Inferior parietal cortex (tissue), 1 donor: ENCODE measurements around the gene ANTXR1.

Experiments used
- DNase-seq: peaks from one replicate; pipeline ENCODE4 v3.0.0-alpha.2; 2016; ENCODE audit errors: extremely low spot score

Gene ANTXR1

DNA sequence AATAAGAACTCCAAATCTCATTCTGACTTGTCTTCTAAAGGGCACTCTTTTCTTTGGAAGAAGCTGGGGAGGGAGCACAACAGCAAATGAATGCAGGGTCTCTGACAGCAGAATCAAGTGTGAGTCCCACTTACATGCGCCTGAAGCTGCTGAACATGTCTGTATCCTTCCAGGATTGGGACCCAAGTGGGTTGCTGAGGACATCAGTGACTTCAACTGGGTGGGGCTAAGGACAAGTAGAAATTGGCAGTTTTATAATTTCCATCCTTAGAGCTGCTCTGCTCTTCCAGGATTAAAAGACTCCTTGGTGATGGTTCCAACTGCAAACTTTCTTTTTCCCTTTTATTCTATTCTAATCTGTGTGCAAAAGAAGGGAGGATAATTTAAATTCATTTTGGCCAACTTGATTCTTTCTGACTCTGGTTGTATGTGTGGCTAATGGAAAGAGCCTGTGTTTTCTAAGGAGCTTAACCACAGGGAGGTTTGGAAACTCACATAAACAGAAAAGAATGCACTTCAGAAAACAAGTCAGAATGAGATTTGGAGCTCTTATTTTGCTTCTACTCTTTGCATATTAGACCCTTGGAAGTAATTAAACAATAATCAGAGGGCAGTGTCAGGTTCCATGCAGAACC, 20.6 kb downstream of the ANTXR1 start:
- no peak for DNase-seq

DNA sequence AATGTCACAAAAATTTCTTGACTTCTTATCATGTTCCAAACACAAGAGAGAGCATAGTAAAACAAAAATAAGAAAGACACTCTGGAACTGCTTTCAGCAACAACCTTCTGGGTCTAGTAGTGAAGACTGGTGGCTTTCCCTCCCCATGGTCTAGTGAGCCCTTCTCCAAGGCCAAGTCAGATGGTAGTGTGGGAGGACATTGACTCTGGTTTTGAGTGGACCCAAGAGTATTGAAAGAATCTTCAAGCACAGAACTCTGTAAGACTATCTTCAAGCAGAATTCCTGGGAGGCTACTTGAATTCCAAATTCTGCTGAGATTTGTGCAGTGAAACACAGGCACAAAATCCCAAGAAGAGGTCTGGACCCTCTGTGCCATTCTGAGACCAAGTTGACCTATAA, 21.1 kb downstream of the ANTXR1 start:
- no peak for DNase-seq

DNA sequence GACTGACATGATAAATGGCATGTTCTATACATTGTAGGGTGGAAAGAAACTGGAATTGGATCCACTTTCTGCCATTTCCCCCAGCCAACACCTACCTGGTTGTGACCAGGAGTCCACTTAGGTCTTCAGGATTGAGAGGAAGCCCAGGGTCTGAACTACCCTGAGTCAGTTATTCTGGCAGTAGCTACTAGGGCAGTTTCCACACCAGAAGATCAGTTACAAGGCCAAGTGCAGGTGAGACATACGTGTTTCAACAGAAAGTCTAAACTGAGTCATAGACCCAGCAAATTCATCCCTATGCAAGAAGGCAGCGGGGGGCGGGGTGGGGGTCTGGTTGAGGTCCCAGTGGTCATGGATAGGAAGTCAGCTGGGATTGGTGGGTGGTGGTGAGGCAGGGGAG, 21.9 kb downstream of the ANTXR1 start:
- no peak for DNase-seq

DNA sequence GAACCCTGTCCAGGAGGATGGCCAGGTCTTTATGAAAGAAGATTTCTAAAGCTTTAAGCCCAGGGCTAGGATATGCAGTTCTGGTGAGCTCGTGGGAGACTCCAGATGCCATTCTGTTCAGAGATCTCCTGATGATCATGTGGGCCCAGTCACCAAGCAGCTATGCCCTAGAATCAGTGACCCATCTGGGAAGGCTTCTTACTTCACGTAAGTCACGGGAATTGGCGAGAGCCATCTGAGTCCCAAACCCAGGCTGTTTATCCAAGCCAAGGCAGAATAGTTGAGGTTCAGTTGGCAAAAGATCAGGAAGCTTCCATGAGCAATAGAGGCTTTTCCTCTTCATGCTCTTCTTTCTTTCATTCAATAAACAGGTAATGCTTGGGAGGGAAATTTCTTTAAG, 23.9 kb downstream of the ANTXR1 start:
- DNase-seq = no peak

DNA sequence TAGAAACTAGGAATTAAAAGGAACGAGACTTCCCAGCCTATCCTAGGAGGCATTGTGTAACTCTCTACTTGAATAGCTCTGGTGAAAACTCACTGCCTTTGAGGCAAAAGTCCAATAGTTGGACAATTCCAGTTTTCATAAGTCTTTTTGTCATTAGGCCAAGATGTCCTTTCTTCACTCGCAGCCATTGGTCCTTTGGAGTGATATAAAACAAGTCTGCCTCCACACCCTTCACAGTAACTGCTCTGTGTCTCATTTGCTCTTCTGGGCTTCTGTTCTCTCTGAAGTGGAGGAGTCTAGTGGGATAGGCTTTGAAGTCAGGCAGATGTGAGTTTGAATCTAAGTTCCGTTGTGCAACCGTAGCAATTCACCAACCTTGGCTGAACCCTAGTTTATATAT, 28.2 kb downstream of the ANTXR1 start:
- DNase-seq = no peak

DNA sequence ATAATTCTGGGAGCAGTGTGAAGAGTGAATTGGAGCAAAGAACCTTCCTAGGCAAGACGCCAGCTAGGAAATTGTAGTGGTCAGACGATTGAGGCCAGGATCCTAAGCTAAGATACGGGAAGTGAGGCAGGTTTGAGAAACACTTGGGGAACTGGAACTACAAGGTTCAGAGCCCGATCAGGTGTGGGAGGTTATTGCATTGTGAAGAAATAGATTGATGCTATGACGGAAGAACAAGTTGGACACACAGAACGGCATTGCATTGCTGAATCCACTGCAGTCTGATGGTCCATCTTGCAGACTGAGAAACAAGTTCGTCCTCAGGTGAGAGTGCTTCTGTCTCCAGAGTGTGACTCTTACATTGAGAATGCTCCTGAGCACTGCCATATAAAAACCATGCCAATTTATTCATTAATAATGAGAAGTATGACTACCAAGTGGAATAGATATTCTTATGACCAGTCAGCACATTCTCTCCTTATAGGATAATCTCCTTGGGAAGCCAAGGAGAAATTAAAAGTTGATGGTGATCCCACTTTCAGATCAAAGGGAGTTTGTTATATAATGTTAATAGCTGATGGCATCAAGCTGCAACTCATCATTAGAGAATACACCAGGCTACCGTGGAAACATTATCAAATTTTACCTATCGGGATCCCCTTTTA, 30.9 kb downstream of the ANTXR1 start:
- DNase-seq = no peak

DNA sequence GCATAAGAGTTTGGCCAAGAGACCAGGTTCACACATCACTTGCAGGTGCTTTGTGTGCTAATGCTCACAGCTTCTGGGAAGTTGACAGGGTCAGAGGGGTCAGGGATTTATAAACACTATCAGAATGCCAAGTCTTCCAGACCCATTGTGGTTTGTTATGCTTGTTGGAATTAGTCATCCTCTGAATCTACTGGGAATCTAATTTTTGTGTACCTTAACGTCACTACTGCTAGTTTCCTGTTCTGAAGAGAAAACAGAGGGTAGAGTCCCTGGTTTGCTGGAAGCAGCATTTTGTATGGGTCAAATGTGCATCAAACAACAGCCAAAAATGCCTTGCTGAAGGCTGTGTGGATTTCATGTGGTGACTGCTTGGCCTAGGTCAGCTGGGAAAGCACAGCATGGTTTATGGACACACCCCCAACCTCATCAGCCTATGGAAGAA, 33.3 kb downstream of the ANTXR1 start:
- no peak for DNase-seq

DNA sequence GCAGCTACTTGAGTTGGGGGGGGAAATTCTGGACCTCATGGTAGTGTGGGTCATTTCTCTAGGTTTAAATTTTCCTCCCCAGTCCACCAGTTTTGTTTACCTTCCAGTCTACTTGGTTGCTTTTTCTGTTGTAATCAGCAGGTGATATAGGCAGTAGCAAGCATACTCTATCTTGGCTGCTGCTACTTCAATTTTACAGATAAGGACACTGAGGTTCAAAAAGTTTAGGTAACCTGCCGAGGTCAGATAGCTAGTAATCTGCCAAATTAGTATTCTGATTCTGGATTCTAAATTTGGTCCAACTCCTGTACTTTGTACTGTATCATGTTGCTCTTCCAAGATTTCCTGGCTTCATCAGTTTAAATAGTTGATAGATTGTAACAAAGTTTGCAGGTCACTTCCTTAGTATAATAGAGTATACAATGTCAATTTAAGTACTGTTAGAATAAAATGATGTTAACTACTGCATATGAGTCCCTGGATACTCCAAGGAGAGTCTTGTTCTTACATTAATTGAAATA, 34.7 kb downstream of the ANTXR1 start:
- no peak for DNase-seq

DNA sequence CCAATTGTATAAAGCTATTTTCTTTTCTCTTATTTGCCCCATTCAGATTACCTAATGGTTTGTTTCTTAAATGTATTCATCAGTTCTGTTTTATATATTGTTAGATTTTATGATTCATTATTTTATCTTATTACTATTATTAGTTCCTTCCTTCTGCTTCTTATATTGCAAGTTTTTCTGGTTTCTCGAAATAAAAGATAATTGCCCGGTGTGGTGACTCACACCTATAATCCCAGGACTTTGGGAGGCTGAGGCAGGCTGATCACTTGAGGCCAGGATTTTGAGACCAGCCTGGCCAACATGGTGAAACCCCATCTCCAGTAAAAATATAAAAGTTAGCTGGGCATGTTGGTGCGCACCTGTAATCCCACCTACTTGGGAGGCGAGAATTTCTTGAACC, 37.8 kb downstream of the ANTXR1 start:
- no peak for DNase-seq

DNA sequence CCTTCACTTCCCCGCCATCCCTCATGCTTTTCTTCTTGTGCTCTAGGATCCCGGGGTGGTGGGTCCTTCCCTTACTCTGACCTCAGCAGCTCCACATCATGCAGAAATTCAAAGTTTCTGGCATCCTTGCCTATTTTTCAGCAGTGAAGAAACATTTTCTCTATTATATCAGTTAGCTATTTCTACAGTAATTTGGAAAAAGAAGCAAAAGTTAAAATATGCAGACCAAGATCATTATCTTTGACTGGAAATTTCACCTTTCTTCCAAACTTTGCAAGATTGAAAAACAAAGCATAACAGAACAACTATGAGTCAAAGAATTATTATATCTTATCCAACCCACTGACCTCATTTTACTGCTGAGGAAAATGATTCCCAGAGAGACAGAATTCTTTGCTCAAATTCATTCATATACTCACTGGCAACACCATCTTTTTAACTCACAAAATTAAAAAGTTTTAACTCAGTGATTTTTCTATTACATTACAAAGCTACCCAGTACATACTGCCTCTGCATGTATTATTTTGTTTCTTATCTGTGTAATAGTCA, 40.5 kb downstream of the ANTXR1 start:
- no peak for DNase-seq

DNA sequence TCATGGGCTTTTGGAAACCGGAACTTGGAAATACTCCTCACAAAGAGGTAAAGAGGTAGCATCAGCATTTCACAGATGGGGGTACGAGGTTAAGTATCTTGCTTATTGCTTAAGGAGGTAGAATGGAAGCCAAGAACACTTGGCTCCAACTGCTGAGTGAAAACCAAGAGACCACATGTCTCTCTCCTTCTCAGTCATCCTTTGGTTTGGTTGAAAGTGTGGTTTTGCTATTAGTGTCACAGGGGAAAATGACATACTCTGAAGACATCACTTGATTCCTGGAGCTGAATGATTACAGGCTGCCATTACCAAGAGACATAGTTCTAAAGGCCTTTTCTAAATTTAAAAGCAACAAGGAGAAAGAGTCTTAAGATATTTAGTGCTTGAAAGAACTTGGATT, 41.5 kb downstream of the ANTXR1 start:
- no peak for DNase-seq

DNA sequence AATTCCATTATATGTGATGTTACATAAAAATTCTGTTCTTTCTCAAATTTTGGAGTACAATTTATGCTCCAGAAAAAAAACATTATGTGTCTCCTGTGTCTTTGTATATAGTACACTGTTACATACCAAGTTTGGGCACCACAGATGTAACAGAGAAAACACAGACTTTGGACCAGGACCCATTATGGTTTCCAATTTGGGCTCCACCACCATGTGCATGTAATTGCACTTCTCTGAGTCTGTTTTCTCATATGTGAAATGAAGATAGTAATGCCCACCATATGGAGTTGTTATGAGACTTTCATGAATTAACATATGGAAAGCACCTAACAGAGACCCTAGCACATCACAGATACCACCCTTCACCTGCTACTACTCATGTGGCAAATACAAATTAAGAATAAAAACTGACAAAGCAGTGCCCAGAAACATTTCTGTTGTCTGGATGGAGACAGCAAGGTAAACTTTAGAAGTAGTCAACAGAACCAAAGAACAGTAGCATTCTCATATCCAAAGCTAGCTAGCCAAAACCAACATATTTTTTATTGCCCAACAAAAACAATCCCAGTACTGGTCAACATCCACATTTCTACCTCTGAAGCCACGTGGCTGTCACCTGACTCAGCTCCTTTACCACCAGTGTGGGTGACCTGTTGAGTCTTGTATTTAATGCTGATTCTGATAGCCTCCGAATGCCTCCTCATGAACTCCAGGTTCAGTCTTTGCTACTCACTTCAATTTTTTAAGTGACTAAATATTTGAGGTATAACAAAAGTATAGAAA, 42.9 kb downstream of the ANTXR1 start:
- DNase-seq = no peak

DNA sequence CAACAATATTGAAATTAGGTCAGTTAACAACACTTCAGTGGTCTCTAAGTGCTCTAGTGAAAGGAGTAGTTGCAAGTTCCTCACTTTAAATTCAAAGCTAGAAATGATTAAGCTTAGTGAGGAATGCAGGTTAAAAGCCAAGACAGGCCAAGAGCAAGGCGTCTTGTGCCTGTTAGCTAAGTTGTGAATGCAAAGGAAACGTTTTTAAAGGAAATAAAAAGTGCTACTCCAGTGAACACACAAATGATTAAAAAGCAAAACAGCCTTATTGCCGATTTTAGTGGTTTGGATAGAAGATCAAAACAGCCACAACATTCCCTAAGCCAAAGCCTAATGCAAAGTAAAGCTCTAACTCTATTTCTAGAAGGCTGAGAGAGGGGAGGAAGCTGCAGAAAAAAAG, 44.7 kb downstream of the ANTXR1 start:
- DNase-seq = no peak

DNA sequence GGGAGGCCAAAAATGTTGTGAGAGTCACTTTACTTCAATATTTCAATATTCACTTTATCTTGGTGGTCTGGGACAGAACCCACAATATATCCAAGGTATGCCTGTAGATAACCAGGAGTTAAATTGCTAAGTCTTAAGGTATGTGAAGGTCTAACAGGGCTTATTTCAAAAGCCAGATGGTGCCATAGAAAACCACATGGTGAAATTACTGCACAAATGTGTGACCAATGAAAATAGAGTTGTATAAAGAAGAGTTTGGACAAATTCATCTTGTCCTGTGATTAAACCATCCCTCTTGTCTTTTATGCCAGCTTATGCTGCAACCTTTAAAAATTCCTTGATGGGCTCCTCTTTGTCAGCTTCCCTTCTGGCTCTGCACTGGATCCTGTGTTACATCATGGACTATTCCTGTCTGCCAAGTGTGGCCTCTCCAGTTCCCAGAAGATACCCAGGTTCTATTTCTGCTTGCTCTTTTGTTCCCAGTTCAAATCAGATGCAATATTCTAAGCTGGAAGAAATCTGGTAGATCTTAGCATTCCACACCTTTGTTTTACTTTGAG, 46.8 kb downstream of the ANTXR1 start:
- DNase-seq = no peak

DNA sequence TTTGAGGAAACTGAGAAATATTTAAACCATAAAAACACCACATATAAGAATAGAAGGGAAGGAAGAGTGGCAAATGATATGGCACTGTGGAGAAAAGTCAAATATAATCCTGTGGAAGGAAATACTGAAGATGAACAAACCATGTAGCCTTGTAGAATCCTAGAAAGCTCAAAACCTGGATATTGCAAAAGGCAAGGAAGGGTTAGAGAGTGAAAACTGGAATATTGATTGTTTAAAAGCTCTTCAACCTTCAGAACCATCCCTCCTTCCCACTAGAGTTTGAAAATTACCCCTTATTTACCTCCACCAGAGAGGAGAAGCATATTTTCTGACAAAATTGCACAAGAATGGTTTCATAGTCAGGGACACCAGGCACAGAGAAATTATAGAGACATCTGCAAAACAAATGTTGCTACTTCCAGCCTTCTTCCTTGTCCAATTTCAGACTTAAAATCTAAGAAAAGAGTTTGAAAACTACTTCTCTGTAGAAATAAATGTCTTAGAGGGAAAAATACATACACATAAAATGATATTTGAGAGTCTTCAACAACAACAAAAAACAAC, 48.0 kb downstream of the ANTXR1 start:
- DNase-seq = no peak

DNA sequence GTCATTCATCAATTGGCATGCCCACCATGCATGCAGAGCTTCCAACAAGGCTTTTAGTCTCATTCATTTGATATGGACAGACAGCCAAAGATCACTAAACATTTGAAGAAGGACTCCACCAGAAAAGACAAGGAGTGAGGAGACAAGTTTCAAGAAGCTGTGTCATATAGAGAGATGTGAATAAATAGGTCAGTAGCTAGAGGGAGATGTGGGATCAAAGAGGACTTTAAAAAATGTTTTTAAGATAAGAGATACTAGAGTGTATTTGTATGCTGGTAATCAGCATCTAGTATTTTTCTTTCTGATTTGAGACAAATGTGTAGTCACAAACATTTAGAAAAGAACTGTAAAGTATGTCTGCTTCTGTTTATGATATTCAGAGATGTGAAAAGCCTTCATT, 48.5 kb downstream of the ANTXR1 start:
- no peak for DNase-seq

DNA sequence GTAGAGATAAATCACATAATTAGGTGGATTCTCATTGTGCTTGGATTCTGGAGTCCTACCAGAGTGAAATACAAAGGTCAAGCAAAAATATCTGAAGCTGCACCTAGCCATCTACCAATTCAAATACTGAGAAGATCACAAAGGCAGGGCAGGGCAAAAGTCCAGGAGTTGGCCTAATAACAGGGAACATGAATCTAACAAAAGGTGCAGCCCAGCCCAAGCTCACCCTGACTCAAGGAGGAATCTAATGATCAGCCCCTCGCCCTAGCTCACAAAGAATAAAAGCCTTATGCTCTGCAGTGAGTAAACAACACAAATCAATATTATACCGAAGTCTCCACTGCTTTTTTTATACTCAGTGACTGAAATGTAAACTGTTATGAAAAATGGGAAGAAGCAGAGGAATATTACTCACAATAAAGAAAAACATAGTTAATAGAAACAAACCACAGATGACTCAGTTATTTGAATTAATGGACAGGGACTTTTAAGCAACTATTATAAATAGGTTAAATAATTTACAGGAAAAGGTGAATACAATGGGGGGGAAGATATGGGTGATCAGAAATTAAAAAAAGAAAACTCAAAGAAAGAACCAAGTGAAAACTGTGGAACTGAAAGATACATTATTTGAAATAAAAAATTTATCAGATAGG, 49.5 kb downstream of the ANTXR1 start:
- DNase-seq = no peak

DNA sequence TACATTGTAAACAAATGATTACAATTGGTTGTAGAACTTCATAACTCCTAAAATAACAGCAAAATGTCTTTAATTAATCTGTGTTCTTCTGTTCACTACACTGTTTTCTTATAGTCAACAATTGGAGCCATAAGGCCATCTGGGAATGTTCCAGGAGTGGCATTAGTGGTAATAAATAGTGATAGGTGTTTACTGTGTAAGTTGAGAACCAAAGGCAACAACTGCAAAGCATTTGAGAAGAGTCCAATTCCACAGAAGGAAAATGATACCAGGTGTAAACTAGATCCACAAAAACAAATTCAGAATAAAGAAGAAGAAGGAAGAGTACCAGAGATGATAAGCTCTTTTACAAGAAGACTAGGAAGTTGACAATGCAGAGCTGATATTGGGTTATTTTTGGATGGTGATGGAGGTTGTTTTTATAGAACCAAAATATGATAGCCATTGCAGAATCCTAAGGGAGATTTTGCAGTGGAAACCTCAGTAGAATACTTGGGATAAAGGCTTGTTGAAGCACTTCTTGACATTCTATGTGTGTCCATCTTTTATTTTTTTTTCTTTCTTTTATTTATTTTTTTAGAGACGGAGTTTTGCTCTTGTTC, 52.9 kb downstream of the ANTXR1 start:
- no peak for DNase-seq

DNA sequence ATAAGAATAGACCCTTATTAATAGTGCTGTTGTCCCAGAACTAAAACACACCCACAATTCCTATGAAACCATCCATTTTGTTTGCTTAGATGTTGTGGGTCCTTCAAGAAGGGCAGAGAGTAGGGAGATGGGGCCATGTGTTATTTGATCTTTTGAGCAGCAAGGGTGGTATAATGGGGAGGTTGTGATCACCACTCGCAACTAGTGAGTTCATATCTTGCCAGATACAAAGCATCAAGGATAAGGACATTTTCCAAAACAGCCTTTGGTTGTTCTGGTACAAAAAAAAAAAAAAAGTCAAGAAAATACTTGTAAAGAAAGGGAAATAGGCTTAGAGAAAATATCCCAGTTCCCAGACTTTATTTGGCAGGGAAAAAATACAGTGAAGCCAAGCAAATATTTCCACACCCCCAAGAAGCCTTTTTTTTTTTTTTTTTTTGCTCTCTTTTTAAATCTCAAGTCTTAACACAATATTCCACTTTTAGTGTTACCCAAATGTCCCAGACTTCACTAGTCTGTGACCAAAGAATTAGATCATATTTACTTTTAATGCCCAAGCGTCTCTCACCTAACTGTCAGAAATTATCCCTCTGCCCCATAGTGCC, 54.1 kb downstream of the ANTXR1 start:
- DNase-seq = no peak

DNA sequence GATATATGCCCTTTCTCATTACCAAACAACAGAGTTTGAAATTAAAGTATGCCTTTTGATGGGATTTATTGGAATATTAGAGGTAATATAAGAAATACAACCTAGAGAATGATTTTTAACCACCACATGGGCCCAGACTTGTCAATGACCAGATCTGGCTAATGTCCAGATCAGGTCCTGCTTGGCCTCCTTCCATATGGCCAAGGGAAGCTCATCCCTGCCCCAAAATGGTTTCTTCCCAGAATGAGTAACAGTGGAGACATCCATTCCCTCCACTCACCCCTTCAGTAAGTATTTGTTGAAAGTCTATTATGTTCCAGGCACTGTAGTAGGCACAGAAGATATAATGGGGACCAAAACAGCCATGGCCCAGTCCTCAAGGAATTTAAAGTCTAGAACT, 54.9 kb downstream of the ANTXR1 start:
- DNase-seq = no peak

DNA sequence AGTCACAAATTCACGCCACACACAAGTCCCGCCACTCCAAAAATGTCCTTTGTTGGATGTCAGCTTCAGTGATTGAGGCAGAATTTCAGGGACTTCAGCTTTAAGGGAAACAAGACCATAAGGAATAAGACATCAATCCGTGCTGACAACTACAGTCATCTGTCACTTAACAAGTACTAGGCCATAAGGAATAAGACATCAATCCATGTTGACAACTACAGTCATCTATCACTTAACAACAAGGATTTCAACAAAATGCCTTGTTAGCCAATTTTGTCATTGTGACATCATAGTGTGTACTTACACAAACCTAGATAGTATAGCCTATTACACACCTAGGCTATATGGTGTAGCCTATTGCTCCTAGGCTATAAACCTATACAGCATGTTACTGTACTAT, 58.0 kb downstream of the ANTXR1 start:
- DNase-seq = no peak
